Hepatocyte (in vitro differentiated cells): ENCODE measurements around the gene CWC15.

Experiments
- EZH2 ChIP-seq: fragments of 200-600 bp; sonication (generic); IDR thresholded peaks from 2 replicates; pipeline ENCODE4 v1.6.1; 2016; ENCODE audit warnings: antibody characterized with exemption, mild to moderate bottlenecking, borderline replicate concordance
- EZH2phosphoT487 ChIP-seq: fragments of 200-600 bp; sonication (generic); IDR thresholded peaks from one replicate; pipeline ENCODE4 v1.6.1; 2018; ENCODE audit warnings: antibody characterized with exemption, mild to moderate bottlenecking, low read depth, moderate library complexity; ENCODE audit not compliant: unreplicated experiment, severe bottlenecking
- TF ChIP-seq, protein P1 (sequence below): fragments of 200-600 bp; sonication (generic); IDR thresholded peaks from 2 replicates; pipeline ENCODE4 v1.5.1; 2016; ENCODE audit warnings: antibody characterized with exemption, mild to moderate bottlenecking; ENCODE audit not compliant: poor library complexity

GRCh38 chr11:94924171-94924572, 49.2 kb downstream of the CWC15 start:
- TF ChIP-seq, protein P1, sequence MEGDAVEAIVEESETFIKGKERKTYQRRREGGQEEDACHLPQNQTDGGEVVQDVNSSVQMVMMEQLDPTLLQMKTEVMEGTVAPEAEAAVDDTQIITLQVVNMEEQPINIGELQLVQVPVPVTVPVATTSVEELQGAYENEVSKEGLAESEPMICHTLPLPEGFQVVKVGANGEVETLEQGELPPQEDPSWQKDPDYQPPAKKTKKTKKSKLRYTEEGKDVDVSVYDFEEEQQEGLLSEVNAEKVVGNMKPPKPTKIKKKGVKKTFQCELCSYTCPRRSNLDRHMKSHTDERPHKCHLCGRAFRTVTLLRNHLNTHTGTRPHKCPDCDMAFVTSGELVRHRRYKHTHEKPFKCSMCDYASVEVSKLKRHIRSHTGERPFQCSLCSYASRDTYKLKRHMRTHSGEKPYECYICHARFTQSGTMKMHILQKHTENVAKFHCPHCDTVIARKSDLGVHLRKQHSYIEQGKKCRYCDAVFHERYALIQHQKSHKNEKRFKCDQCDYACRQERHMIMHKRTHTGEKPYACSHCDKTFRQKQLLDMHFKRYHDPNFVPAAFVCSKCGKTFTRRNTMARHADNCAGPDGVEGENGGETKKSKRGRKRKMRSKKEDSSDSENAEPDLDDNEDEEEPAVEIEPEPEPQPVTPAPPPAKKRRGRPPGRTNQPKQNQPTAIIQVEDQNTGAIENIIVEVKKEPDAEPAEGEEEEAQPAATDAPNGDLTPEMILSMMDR, result no peak
- TF ChIP-seq EZH2 (no peak), EZH2phosphoT487 (no peak)
